ENCODE measurements around the gene CSTPP1. TPM values are rescaled to one million over a fixed set of nuclear protein-coding genes. Genes with fewer than 3 reads are reported as not detected.

Gene CSTPP1
- polyA plus RNA-seq, 4 donors, result 15.1 to 32.9 (median 20.5) TPM

- FAIRE-seq, result no peak
Observed at GRCh38 chr11:46894506-46894905, 42.1 kb upstream of the CSTPP1 start.

GRCh38 chr11:46894961-46895360 lies 41.6 kb upstream of the CSTPP1 start:
- Histone ChIP-seq H3K9me3 (ENCODE audit: control insufficient read depth in 2 of 2, insufficient read depth in 1 of 2, low read depth in 1 of 2, low read length in 1 of 2) (no peaks in the 10 kb centered on the region), H3K27ac (ENCODE audit: low read depth in 1 of 3, low read length in 2 of 3) (no peak overlapping the region), H3K27me3 (ENCODE audit: control insufficient read depth in 3 of 3, insufficient read depth in 3 of 3, low read length in 3 of 3) (no peaks in the 10 kb centered on the region), H3K36me3 (ENCODE audit: control insufficient read depth in 3 of 3, insufficient read depth in 2 of 3, low read depth in 1 of 3, low read length in 3 of 3) (peaks cover 0 to 54% (median 2%) of the 10 kb centered on the region in 3 donors), H3K4me1 (ENCODE audit: control insufficient read depth in 3 of 3, insufficient read depth in 2 of 3, low read depth in 1 of 3, low read length in 2 of 3) (no peaks in the 10 kb centered on the region), H3K4me3 (ENCODE audit: low read depth in 1 of 3, low read length in 3 of 3) (no peak overlapping the region)
- no peak for DNase-seq
- WGBS, 3 donors, result 91 to 93% (median 93%) methylated on average over 10 of the region's 10 CpGs
- FAIRE-seq, result no peak

More at GRCh38 chr11:46894506-46894905, 42.1 kb upstream of the CSTPP1 start:
- no peak overlapping the region for H3K27ac ChIP-seq (ENCODE audit: low read depth in 1 of 3, low read length in 2 of 3)
- H3K4me1 ChIP-seq (ENCODE audit: control insufficient read depth in 3 of 3, insufficient read depth in 2 of 3, low read depth in 1 of 3, low read length in 2 of 3), result no peaks in the 10 kb centered on the region
- 93 to 96% (median 95%) methylated on average over 16 of the region's 16 CpGs for WGBS, 3 donors
- H3K9me3 ChIP-seq (ENCODE audit: control insufficient read depth in 2 of 2, insufficient read depth in 1 of 2, low read depth in 1 of 2, low read length in 1 of 2), result no peaks in the 10 kb centered on the region
- no peaks in the 10 kb centered on the region for H3K27me3 ChIP-seq (ENCODE audit: control insufficient read depth in 3 of 3, insufficient read depth in 3 of 3, low read length in 3 of 3)
- no peak for DNase-seq
- H3K4me3 ChIP-seq (ENCODE audit: low read depth in 1 of 3, low read length in 3 of 3), result no peak overlapping the region
- H3K36me3 ChIP-seq (ENCODE audit: control insufficient read depth in 3 of 3, insufficient read depth in 2 of 3, low read depth in 1 of 3, low read length in 3 of 3), result peaks cover 0 to 53% (median 2%) of the 10 kb centered on the region in 3 donors

- 78 to 87% (median 83%) methylated on average over 10 of the region's 10 CpGs for WGBS, 3 donors
Observed at GRCh38 chr11:46895821-46896220, 40.7 kb upstream of the CSTPP1 start.

GRCh38 chr11:46896719-46897406 lies 39.7 kb upstream of the CSTPP1 start:
- no peaks in the 10 kb centered on the region for H3K27me3 ChIP-seq (ENCODE audit: control insufficient read depth in 3 of 3, insufficient read depth in 3 of 3, low read length in 3 of 3)
- no peak for FAIRE-seq
- 88 to 94% (median 90%) methylated on average over 10 of the region's 10 CpGs for WGBS, 3 donors
- H3K9me3 ChIP-seq (ENCODE audit: control insufficient read depth in 2 of 2, insufficient read depth in 1 of 2, low read depth in 1 of 2, low read length in 1 of 2), result no peaks in the 10 kb centered on the region
- peak; percentile 49 to 67 for DNase-seq
- no peak overlapping the region for H3K27ac ChIP-seq (ENCODE audit: low read depth in 1 of 3, low read length in 2 of 3)
- peaks cover 0 to 50% (median 2%) of the 10 kb centered on the region in 3 donors for H3K36me3 ChIP-seq (ENCODE audit: control insufficient read depth in 3 of 3, insufficient read depth in 2 of 3, low read depth in 1 of 3, low read length in 3 of 3)
- no peaks in the 10 kb centered on the region for H3K4me1 ChIP-seq (ENCODE audit: control insufficient read depth in 3 of 3, insufficient read depth in 2 of 3, low read depth in 1 of 3, low read length in 2 of 3)
- no peak overlapping the region for H3K4me3 ChIP-seq (ENCODE audit: low read depth in 1 of 3, low read length in 3 of 3)

More at GRCh38 chr11:46895821-46896220, 40.7 kb upstream of the CSTPP1 start:
- Histone ChIP-seq H3K4me3 (ENCODE audit: low read depth in 1 of 3, low read length in 3 of 3) (no peak overlapping the region), H3K27me3 (ENCODE audit: control insufficient read depth in 3 of 3, insufficient read depth in 3 of 3, low read length in 3 of 3) (no peaks in the 10 kb centered on the region), H3K36me3 (ENCODE audit: control insufficient read depth in 3 of 3, insufficient read depth in 2 of 3, low read depth in 1 of 3, low read length in 3 of 3) (peaks cover 0 to 55% (median 2%) of the 10 kb centered on the region in 3 donors), H3K9me3 (ENCODE audit: control insufficient read depth in 2 of 2, insufficient read depth in 1 of 2, low read depth in 1 of 2, low read length in 1 of 2) (no peaks in the 10 kb centered on the region), H3K27ac (ENCODE audit: low read depth in 1 of 3, low read length in 2 of 3) (no peak overlapping the region), H3K4me1 (ENCODE audit: control insufficient read depth in 3 of 3, insufficient read depth in 2 of 3, low read depth in 1 of 3, low read length in 2 of 3) (no peaks in the 10 kb centered on the region)
- DNase-seq, result no peak
- no peak for FAIRE-seq

GRCh38 chr11:46898396-46899095 lies 38.0 kb upstream of the CSTPP1 start:
- no peaks in the 10 kb centered on the region for H3K27me3 ChIP-seq (ENCODE audit: control insufficient read depth in 3 of 3, insufficient read depth in 3 of 3, low read length in 3 of 3)
- FAIRE-seq (no peak), DNase-seq (no peak)
- 91 to 95% (median 91%) methylated on average over 17 of the region's 17 CpGs for WGBS, 3 donors
- no peaks in the 10 kb centered on the region for H3K9me3 ChIP-seq (ENCODE audit: control insufficient read depth in 2 of 2, insufficient read depth in 1 of 2, low read depth in 1 of 2, low read length in 1 of 2)
- peaks cover 0 to 45% (median 2%) of the 10 kb centered on the region in 3 donors for H3K36me3 ChIP-seq (ENCODE audit: control insufficient read depth in 3 of 3, insufficient read depth in 2 of 3, low read depth in 1 of 3, low read length in 3 of 3)
- H3K4me1 ChIP-seq (ENCODE audit: control insufficient read depth in 3 of 3, insufficient read depth in 2 of 3, low read depth in 1 of 3, low read length in 2 of 3), result no peaks in the 10 kb centered on the region
- no peak overlapping the region for H3K4me3 ChIP-seq (ENCODE audit: low read depth in 1 of 3, low read length in 3 of 3)
- no peak overlapping the region for H3K27ac ChIP-seq (ENCODE audit: low read depth in 1 of 3, low read length in 2 of 3)

GRCh38 chr11:46899501-46900025 lies 37.0 kb upstream of the CSTPP1 start:
- WGBS, 3 donors, result 93 to 96% (median 94%) methylated on average over 13 of the region's 13 CpGs
- H3K9me3 ChIP-seq (ENCODE audit: control insufficient read depth in 2 of 2, insufficient read depth in 1 of 2, low read depth in 1 of 2, low read length in 1 of 2), result no peaks in the 10 kb centered on the region
- H3K4me3 ChIP-seq (ENCODE audit: low read depth in 1 of 3, low read length in 3 of 3), result no peak overlapping the region
- H3K4me1 ChIP-seq (ENCODE audit: control insufficient read depth in 3 of 3, insufficient read depth in 2 of 3, low read depth in 1 of 3, low read length in 2 of 3), result no peaks in the 10 kb centered on the region
- FAIRE-seq (no peak), DNase-seq (no peak)
- peaks cover 0 to 44% (median 2%) of the 10 kb centered on the region in 3 donors for H3K36me3 ChIP-seq (ENCODE audit: control insufficient read depth in 3 of 3, insufficient read depth in 2 of 3, low read depth in 1 of 3, low read length in 3 of 3)
- H3K27ac ChIP-seq (ENCODE audit: low read depth in 1 of 3, low read length in 2 of 3), result no peak overlapping the region
- no peaks in the 10 kb centered on the region for H3K27me3 ChIP-seq (ENCODE audit: control insufficient read depth in 3 of 3, insufficient read depth in 3 of 3, low read length in 3 of 3)

- WGBS, 3 donors, result 87 to 93% (median 87%) methylated on average over 13 of the region's 13 CpGs
- Histone ChIP-seq H3K27me3 (ENCODE audit: control insufficient read depth in 3 of 3, insufficient read depth in 3 of 3, low read length in 3 of 3) (no peaks in the 10 kb centered on the region), H3K4me3 (ENCODE audit: low read depth in 1 of 3, low read length in 3 of 3) (no peak overlapping the region), H3K27ac (ENCODE audit: low read depth in 1 of 3, low read length in 2 of 3) (no peak overlapping the region), H3K4me1 (ENCODE audit: control insufficient read depth in 3 of 3, insufficient read depth in 2 of 3, low read depth in 1 of 3, low read length in 2 of 3) (no peaks in the 10 kb centered on the region), H3K9me3 (ENCODE audit: control insufficient read depth in 2 of 2, insufficient read depth in 1 of 2, low read depth in 1 of 2, low read length in 1 of 2) (no peaks in the 10 kb centered on the region), H3K36me3 (ENCODE audit: control insufficient read depth in 3 of 3, insufficient read depth in 2 of 3, low read depth in 1 of 3, low read length in 3 of 3) (peaks cover 0 to 38% (median 0%) of the 10 kb centered on the region in 3 donors)
- FAIRE-seq (no peak), DNase-seq (no peak)
Observed at GRCh38 chr11:46900091-46900746, 36.3 kb upstream of the CSTPP1 start.

GRCh38 chr11:46901156-46901555 lies 35.4 kb upstream of the CSTPP1 start:
- WGBS, 3 donors, result 70 to 83% (median 78%) methylated on average over 3 of the region's 3 CpGs
- FAIRE-seq, result no peak

More at GRCh38 chr11:46901156-46901555, 35.4 kb upstream of the CSTPP1 start:
- Histone ChIP-seq H3K4me1 (ENCODE audit: control insufficient read depth in 3 of 3, insufficient read depth in 2 of 3, low read depth in 1 of 3, low read length in 2 of 3) (no peaks in the 10 kb centered on the region), H3K27me3 (ENCODE audit: control insufficient read depth in 3 of 3, insufficient read depth in 3 of 3, low read length in 3 of 3) (no peaks in the 10 kb centered on the region), H3K36me3 (ENCODE audit: control insufficient read depth in 3 of 3, insufficient read depth in 2 of 3, low read depth in 1 of 3, low read length in 3 of 3) (peaks cover 0 to 28% (median 0%) of the 10 kb centered on the region in 3 donors), H3K27ac (ENCODE audit: low read depth in 1 of 3, low read length in 2 of 3) (no peak overlapping the region), H3K4me3 (ENCODE audit: low read depth in 1 of 3, low read length in 3 of 3) (no peak overlapping the region), H3K9me3 (ENCODE audit: control insufficient read depth in 2 of 2, insufficient read depth in 1 of 2, low read depth in 1 of 2, low read length in 1 of 2) (no peaks in the 10 kb centered on the region)
- DNase-seq, result no peak

All from small intestine (tissue), 7 donors.